Lower leg skin (tissue), 3 donors: ENCODE data around the gene OVCA2.

Experiments
- CTCF ChIP-seq, 3 donors: fragments of 450-650 bp; IDR thresholded peaks; one replicate each; pipeline ENCODE4 v1.5.1; 2016; ENCODE audit warnings: antibody characterized with exemption in 3 of 3, mild to moderate bottlenecking in 3 of 3, moderate library complexity in 2 of 3
- POLR2A ChIP-seq, 2 donors: fragments of 450-650 bp; IDR thresholded peaks; one replicate each; pipeline ENCODE4 v1.6.1; 2016 to 2017; ENCODE audit warnings: antibody characterized with exemption in 2 of 2, mild to moderate bottlenecking in 1 of 2, moderate library complexity in 1 of 2

- TF ChIP-seq CTCF (IDR thresholded peaks at IDR 0.05) (no peak), POLR2A (IDR thresholded peaks at IDR 0.05) (no peak)
Measured at GRCh38 chr17:2034806-2035540, 6.8 kb upstream of the OVCA2 start.
